ENCODE measurements around the gene HNF4A. TPM values are rescaled to one million over a fixed set of nuclear protein-coding genes. Genes with fewer than 3 reads are reported as not detected.

The HNF4A gene
- total RNA-seq, 4 donors from 2014 or later: 0.63 TPM; not detected in 3

GRCh38 chr20:44418069-44418905, 62.8 kb downstream of the HNF4A start:
- Histone ChIP-seq H3K9me3 (no peaks in the 10 kb centered on the region), H3K36me3 (no peaks in the 10 kb centered on the region), H3K27ac (replicated peaks in 1 of 4) (no peak overlapping the region), H3K27me3 (peaks cover 0 to 20% (median 0%) of the 10 kb centered on the region in 4 donors), H3K4me1 (no peaks in the 10 kb centered on the region), H3K4me3 (no peak overlapping the region)
- 86% methylated on average over 12 of the region's 13 CpGs for WGBS
- intact Hi-C loops (cut with DNase I): no loop called here
- DNase-seq (ENCODE audit: extremely low spot score): no peak
- TF ChIP-seq CTCF (IDR thresholded peaks at IDR 0.05): no peak
- TF ChIP-seq POLR2AphosphoS5 (IDR thresholded peaks at IDR 0.05): no peak
- no peak for TF ChIP-seq POLR2A (IDR thresholded peaks at IDR 0.05; ENCODE audit: low read depth)
- TF ChIP-seq EP300 (IDR thresholded peaks at IDR 0.05): no peak

- 87% methylated on average over 13 of the region's 13 CpGs for WGBS
- H3K36me3 ChIP-seq: no peaks in the 10 kb centered on the region
- peaks cover 0 to 20% (median 0%) of the 10 kb centered on the region in 4 donors for H3K27me3 ChIP-seq
- DNase-seq (ENCODE audit: extremely low spot score): no peak
- intact Hi-C loops (cut with DNase I): no loop called here
- no peaks in the 10 kb centered on the region for H3K9me3 ChIP-seq
- no peak for TF ChIP-seq CTCF (IDR thresholded peaks at IDR 0.05)
- no peak for TF ChIP-seq EP300 (IDR thresholded peaks at IDR 0.05)
- no peak overlapping the region for H3K27ac ChIP-seq (replicated peaks in 1 of 4)
- no peak overlapping the region for H3K4me3 ChIP-seq
- no peaks in the 10 kb centered on the region for H3K4me1 ChIP-seq
Measured at GRCh38 chr20:44419131-44419844, 63.8 kb downstream of the HNF4A start.

- 79% methylated on average over 4 of the region's 4 CpGs for WGBS
- TF ChIP-seq CTCF (IDR thresholded peaks at IDR 0.05) (no peak), POLR2AphosphoS5 (IDR thresholded peaks at IDR 0.05) (no peak), EP300 (IDR thresholded peaks at IDR 0.05) (no peak), POLR2A (IDR thresholded peaks at IDR 0.05; ENCODE audit: low read depth) (no peak)
- H3K27me3 ChIP-seq: peaks cover 0 to 21% (median 0%) of the 10 kb centered on the region in 4 donors
- DNase-seq (ENCODE audit: extremely low spot score): no peak
- no peak overlapping the region for H3K4me3 ChIP-seq
- no peaks in the 10 kb centered on the region for H3K36me3 ChIP-seq
- H3K4me1 ChIP-seq: no peaks in the 10 kb centered on the region
- intact Hi-C loops (cut with DNase I): no loop called here
- H3K9me3 ChIP-seq: no peaks in the 10 kb centered on the region
- H3K27ac ChIP-seq (replicated peaks in 1 of 4): no peak overlapping the region
Measured at GRCh38 chr20:44420497-44420896, 65.0 kb downstream of the HNF4A start.

GRCh38 chr20:44422083-44422482, 66.6 kb downstream of the HNF4A start:
- intact Hi-C loops (cut with DNase I): no loop called here
- TF ChIP-seq POLR2AphosphoS5 (IDR thresholded peaks at IDR 0.05) (no peak), CTCF (IDR thresholded peaks at IDR 0.05) (no peak), POLR2A (IDR thresholded peaks at IDR 0.05; ENCODE audit: low read depth) (no peak), EP300 (IDR thresholded peaks at IDR 0.05) (no peak)
- Histone ChIP-seq H3K36me3 (no peaks in the 10 kb centered on the region), H3K4me3 (no peak overlapping the region), H3K9me3 (no peaks in the 10 kb centered on the region), H3K4me1 (no peaks in the 10 kb centered on the region), H3K27ac (replicated peaks in 1 of 4) (no peak overlapping the region), H3K27me3 (peaks cover 0 to 21% (median 0%) of the 10 kb centered on the region in 4 donors)
- WGBS: 71% methylated on average over 3 of the region's 3 CpGs
- DNase-seq (ENCODE audit: extremely low spot score): no peak

Data from esophagus muscularis mucosa (tissue), 4 donors.